Cardiac muscle cell (in vitro differentiated cells and primary cell): ENCODE results near the gene KCNJ10. TPM values are rescaled to one million over a fixed set of nuclear protein-coding genes. Genes with fewer than 3 reads are reported as not detected.

Source experiments
- DNase-seq, 2 donors: peaks; one replicate each; pipeline versions ENCODE4 v3.0.0 to v3.0.0-alpha.2; 2010 to 2017; ENCODE audit warnings: low read depth in 1 of 2, low spot score in 1 of 2
- H3K27ac ChIP-seq: fragments of 200-600 bp; sonication (generic); 2 replicates; pipeline ENCODE4 v1.5.1; 2016
- H3K27me3 ChIP-seq: fragments of 200-600 bp; sonication (generic); 2 replicates; pipeline ENCODE4 v1.6.0; 2016; ENCODE audit warnings: control low read depth
- H3K36me3 ChIP-seq: fragments of 200-600 bp; sonication (generic); 2 replicates; pipeline ENCODE4 v1.5.1; 2016; ENCODE audit warnings: control low read depth
- H3K4me1 ChIP-seq: fragments of 200-600 bp; sonication (generic); 2 replicates; pipeline ENCODE4 v1.8.1; 2017; ENCODE audit warnings: low read depth, mild to moderate bottlenecking, mixed run types
- H3K4me3 ChIP-seq: fragments of 200-600 bp; sonication (generic); 2 replicates; pipeline ENCODE4 v1.5.1; 2016; ENCODE audit warnings: mild to moderate bottlenecking
- H3K9me3 ChIP-seq: fragments of 200-600 bp; sonication (generic); 2 replicates; pipeline ENCODE4 v1.5.1; 2017; ENCODE audit warnings: low read depth, mild to moderate bottlenecking, control low read depth
- polyA plus RNA-seq: library from polyadenylated mRNA; unstranded; fragments of >200 nt; fragmentation: Nextera tagmentation; extraction: Ambion mirVana; gene quantifications from 2 replicates; pipeline ENCODE4 v1.2.1, GENCODE V29; 2016
- total RNA-seq: library from RNA; depleted of rRNA; stranded (reverse); fragments of >200 nt; gene quantifications from 2 replicates; pipeline ENCODE4 v1.2.3, GENCODE V29; 2016
- TF ChIP-seq, protein P1 (sequence below): IDR thresholded peaks from 2 replicates; pipeline ENCODE4 v1.5.1; 2012; ENCODE audit warnings: low read depth, mild to moderate bottlenecking, low read length

The KCNJ10 gene
- total and polyA plus RNA-seq, 2 experiments from 2014 or later: 0.35 to 0.42 TPM

DNA sequence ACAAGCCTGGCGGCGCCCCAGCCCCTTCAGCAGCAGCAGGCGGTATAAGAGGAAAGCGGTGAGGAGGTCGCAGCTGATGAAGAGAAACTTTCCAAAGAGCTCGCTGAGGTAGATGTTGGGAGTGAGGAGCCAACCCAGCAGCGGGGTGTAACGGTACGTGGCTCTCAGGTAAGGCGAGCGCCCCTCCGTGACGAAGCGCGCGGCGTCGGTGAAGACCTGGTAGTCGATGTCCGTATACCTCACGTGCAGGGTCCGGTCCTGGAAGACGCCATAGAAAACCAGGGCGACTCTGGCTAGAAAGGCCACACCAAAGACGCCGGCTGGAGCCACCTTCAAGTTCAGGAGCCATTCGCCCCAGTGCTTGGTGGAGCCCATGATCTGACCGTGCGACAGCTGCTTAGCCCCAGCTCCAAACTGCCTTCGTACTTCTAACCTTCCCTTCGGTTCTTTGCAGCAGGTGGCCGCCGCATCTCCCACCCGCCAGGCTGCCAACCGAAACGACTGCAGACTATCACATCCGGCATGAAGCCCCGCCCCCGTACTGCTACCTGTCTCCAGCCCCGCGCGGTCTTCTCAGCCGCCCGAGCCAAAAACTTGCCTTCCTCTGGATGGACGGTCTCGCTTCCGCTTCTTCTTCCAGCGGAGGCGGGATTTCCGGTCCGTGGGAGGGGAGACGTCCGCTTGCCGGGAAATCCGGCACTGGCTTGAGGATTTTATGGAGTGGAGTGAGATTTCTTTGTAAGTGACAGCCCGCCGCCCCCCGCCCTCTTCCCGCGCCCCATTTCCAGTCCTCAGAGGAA lies 38.4 kb downstream of the KCNJ10 start, which contains the start of gene PIGM:
TSS of gene PIGM (minus strand) at position 626 of the 800 bp plus-strand sequence. CDS start at position 375, 251 bp downstream.
- peaks cover 24% of the 10 kb centered on the region for H3K27me3 ChIP-seq
- H3K4me3 ChIP-seq: peak within 1 kb of the TSS; percentile 84
- TF ChIP-seq, protein P1, sequence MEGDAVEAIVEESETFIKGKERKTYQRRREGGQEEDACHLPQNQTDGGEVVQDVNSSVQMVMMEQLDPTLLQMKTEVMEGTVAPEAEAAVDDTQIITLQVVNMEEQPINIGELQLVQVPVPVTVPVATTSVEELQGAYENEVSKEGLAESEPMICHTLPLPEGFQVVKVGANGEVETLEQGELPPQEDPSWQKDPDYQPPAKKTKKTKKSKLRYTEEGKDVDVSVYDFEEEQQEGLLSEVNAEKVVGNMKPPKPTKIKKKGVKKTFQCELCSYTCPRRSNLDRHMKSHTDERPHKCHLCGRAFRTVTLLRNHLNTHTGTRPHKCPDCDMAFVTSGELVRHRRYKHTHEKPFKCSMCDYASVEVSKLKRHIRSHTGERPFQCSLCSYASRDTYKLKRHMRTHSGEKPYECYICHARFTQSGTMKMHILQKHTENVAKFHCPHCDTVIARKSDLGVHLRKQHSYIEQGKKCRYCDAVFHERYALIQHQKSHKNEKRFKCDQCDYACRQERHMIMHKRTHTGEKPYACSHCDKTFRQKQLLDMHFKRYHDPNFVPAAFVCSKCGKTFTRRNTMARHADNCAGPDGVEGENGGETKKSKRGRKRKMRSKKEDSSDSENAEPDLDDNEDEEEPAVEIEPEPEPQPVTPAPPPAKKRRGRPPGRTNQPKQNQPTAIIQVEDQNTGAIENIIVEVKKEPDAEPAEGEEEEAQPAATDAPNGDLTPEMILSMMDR: no peak
- peak; percentile 92 to 98 for DNase-seq
- peaks cover 11% of the 10 kb centered on the region for H3K4me1 ChIP-seq
- H3K9me3 ChIP-seq: no peaks in the 10 kb centered on the region
- peak within 1 kb of the TSS; percentile 68 for H3K27ac ChIP-seq
- H3K36me3 ChIP-seq: no peaks in the 10 kb centered on the region

GRCh38 chr1:160030657-160031364 lies 39.1 kb downstream of the KCNJ10 start:
- peak in 1 of 2 donors; percentile 28 for DNase-seq
- peaks cover 11% of the 10 kb centered on the region for H3K4me1 ChIP-seq
- peak overlapping the region; percentile 0 for H3K27ac ChIP-seq
- H3K9me3 ChIP-seq: no peaks in the 10 kb centered on the region
- no peaks in the 10 kb centered on the region for H3K36me3 ChIP-seq
- peak overlapping the region; percentile 84 for H3K4me3 ChIP-seq
- TF ChIP-seq, protein P1: no peak
- H3K27me3 ChIP-seq: peaks cover 22% of the 10 kb centered on the region

- no peak overlapping the region for H3K27ac ChIP-seq
- H3K27me3 ChIP-seq: no peaks in the 10 kb centered on the region
- H3K4me3 ChIP-seq: no peak overlapping the region
- peaks cover 17% of the 10 kb centered on the region for H3K4me1 ChIP-seq
- DNase-seq: no peak
- H3K36me3 ChIP-seq: no peaks in the 10 kb centered on the region
- TF ChIP-seq, protein P1: no peak
- H3K9me3 ChIP-seq: no peaks in the 10 kb centered on the region
Measured at GRCh38 chr1:160028426-160028825, 41.5 kb downstream of the KCNJ10 start.

GRCh38 chr1:160025314-160025713 lies 44.6 kb downstream of the KCNJ10 start:
- no peaks in the 10 kb centered on the region for H3K9me3 ChIP-seq

DNA sequence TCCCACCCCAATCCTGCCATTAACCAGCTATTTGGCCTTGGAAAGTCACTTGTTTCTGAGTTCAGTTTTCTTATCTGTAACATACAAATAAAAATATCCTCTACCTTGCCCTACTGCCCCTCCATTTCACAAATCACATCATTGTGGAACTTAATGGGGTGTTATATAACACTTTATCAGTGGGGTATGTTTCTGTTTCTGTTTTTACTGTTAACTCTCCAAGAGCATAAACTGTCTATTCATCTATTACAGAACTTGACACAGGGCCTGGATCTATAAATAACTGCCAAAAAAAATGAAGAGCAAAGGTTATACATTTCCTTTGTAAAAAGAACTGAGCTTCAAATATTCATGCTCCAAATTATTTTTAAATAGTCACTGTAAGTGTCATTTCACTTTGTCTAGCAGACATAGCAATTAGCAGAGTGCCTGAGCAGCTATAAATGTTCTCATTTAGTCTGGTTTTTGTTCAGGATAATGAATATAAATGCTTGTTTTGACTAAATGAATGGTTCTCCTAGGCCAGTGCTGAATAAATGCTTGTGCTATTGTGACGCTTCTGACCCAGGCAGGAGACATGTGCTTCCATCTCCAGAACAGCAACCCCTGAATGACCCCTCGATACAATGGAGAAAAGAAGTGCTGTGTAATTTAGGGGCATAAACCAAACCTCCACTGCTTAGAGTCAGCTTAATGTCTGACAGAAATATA lies 45.6 kb downstream of the KCNJ10 start:
- Histone ChIP-seq H3K9me3 (no peaks in the 10 kb centered on the region), H3K4me1 (peaks cover 11% of the 10 kb centered on the region), H3K27ac (no peak overlapping the region), H3K36me3 (no peaks in the 10 kb centered on the region), H3K27me3 (peaks cover 3% of the 10 kb centered on the region), H3K4me3 (no peak overlapping the region)
- no peak for DNase-seq
- TF ChIP-seq, protein P1: no peak

More at GRCh38 chr1:160025314-160025713, 44.6 kb downstream of the KCNJ10 start:
- peaks cover 14% of the 10 kb centered on the region for H3K4me1 ChIP-seq
- DNase-seq: no peak
- H3K27me3 ChIP-seq: no peaks in the 10 kb centered on the region
- no peak overlapping the region for H3K27ac ChIP-seq
- H3K36me3 ChIP-seq: no peaks in the 10 kb centered on the region
- TF ChIP-seq, protein P1: no peak
- H3K4me3 ChIP-seq: no peak overlapping the region
